Measurements from ENCODE around the gene ATE1. TPM values are rescaled to one million over a fixed set of nuclear protein-coding genes. Genes with fewer than 3 reads are reported as not detected.
"Not testable (repeated sequence)": the region's sequence is repeated elsewhere in the genome, so short reads cannot be mapped to it uniquely, and the experiment has no call there.

Gene ATE1
- total RNA-seq, 4 donors from 2014 or later = 13.5 to 90.2 (median 27.7) TPM

DNA sequence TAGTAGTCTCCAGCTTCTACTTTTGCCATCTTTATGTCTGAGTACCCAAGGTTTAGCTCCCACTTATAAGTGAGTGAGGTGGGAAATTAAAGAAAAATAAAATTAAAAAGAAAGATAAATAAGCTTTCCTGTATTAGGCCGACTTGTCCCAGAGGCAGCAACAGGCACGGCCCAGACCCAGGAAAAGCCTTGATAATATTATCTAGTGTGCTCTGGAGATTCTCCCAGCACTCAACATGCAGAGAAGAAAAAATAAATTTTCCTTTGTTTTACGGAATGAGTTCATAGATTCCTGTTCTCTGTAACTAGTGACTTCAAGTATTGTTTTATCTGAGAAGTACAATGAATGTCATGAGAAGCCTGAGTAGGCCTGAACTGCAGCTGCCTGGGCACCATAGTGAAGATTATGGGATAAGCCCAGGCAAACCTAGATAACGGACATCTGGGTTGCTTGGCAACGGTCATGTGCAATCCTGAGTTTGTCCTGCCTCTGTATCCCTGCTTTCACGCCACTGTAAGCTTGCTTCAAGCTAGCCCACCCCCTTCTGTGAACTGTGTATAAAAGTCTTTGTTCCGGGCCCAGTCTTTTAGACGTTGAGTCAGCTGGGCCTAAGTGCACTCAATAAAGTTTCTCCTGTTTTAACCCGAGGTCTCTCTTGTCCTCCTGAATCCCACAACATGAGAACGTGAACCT lies 6.4 kb downstream of the ATE1 start:
- H3K9me3 ChIP-seq = no peaks in the 10 kb centered on the region
- no peaks in the 10 kb centered on the region for H3K27me3 ChIP-seq
- H3K4me3 ChIP-seq = no peak overlapping the region
- no peak for TF ChIP-seq POLR2A (IDR thresholded peaks at IDR 0.05)
- no peak for TF ChIP-seq CTCF (IDR thresholded peaks at IDR 0.05)
- no peak overlapping the region for H3K27ac ChIP-seq
- intact Hi-C loops (cut with DNase I; ENCODE audit: low total_unique reads) = no loop called here
- no peaks in the 10 kb centered on the region for H3K36me3 ChIP-seq
- no peaks in the 10 kb centered on the region for H3K4me1 ChIP-seq
- DNase-seq = no peak

- no peak for TF ChIP-seq CTCF (IDR thresholded peaks at IDR 0.05)
- no peak for TF ChIP-seq POLR2A (IDR thresholded peaks at IDR 0.05)
- H3K27ac ChIP-seq = no peak overlapping the region
- no peak for DNase-seq
- H3K27me3 ChIP-seq = no peaks in the 10 kb centered on the region
- no peaks in the 10 kb centered on the region for H3K9me3 ChIP-seq
- no peak overlapping the region for H3K4me3 ChIP-seq
- no peaks in the 10 kb centered on the region for H3K4me1 ChIP-seq
- H3K36me3 ChIP-seq = no peaks in the 10 kb centered on the region
- intact Hi-C loops (cut with DNase I; ENCODE audit: low total_unique reads) = no loop called here
Observed at GRCh38 chr10:121919666-121920065, 8.2 kb downstream of the ATE1 start.

- intact Hi-C loops (cut with DNase I; ENCODE audit: low total_unique reads) = not testable (repeated sequence)
Observed at GRCh38 chr10:121918800-121919199, 9.0 kb downstream of the ATE1 start.

DNA sequence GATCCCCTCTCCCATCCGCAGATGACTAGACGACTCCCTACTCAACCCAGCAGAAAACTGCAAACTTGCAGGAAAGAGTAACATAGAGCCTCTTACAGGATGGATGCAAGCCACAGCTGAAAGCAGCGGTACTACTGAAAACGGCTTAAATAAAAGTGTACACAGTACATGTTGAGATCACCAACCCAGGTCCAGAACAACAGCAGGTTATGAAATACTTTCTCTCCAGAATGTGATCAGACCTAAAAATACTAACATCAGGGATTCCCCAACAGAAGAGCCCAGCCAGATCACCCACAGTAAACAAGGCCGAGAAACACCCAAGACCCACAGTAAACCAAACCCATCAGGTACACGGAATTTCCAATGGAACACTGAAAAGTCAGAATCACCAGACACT lies 13.2 kb downstream of the ATE1 start:
- H3K9me3 ChIP-seq = no peaks in the 10 kb centered on the region
- no peaks in the 10 kb centered on the region for H3K27me3 ChIP-seq
- no peaks in the 10 kb centered on the region for H3K4me1 ChIP-seq
- intact Hi-C loops (cut with DNase I; ENCODE audit: low total_unique reads) = no loop called here
- no peak overlapping the region for H3K4me3 ChIP-seq
- TF ChIP-seq CTCF (IDR thresholded peaks at IDR 0.05) (no peak), POLR2A (IDR thresholded peaks at IDR 0.05) (no peak)
- no peak overlapping the region for H3K27ac ChIP-seq
- H3K36me3 ChIP-seq = no peaks in the 10 kb centered on the region
- DNase-seq = no peak

More at GRCh38 chr10:121918800-121919199, 9.0 kb downstream of the ATE1 start:
- not testable (repeated sequence) for H3K27ac ChIP-seq, H3K36me3 ChIP-seq, H3K27me3 ChIP-seq, H3K4me1 ChIP-seq, H3K4me3 ChIP-seq, DNase-seq, H3K9me3 ChIP-seq

GRCh38 chr10:121911421-121911697 lies 16.5 kb downstream of the ATE1 start:
- no peak overlapping the region for H3K4me3 ChIP-seq
- H3K27me3 ChIP-seq = no peaks in the 10 kb centered on the region
- H3K27ac ChIP-seq = no peak overlapping the region
- H3K4me1 ChIP-seq = no peaks in the 10 kb centered on the region
- TF ChIP-seq POLR2A (IDR thresholded peaks at IDR 0.05) (no peak), CTCF (IDR thresholded peaks at IDR 0.05) (no peak)
- no peaks in the 10 kb centered on the region for H3K36me3 ChIP-seq
- no peak for DNase-seq
- no peaks in the 10 kb centered on the region for H3K9me3 ChIP-seq
- intact Hi-C loops (cut with DNase I; ENCODE audit: low total_unique reads) = no loop called here

Data from uterus (tissue), 4 donors.